Astrocyte (in vitro differentiated cells and primary cell): ENCODE data around the gene BCL11B.

ENCODE experiments used
- EZH2 ChIP-seq: IDR thresholded peaks from 2 replicates; pipeline ENCODE4 v1.6.1; 2012; ENCODE audit warnings: mild to moderate bottlenecking, low read length, inconsistent platforms; ENCODE audit not compliant: insufficient read depth
- TF ChIP-seq, protein P1 (sequence below): IDR thresholded peaks from 2 replicates; pipeline ENCODE4 v1.5.1; 2011; ENCODE audit warnings: low read depth, mild to moderate bottlenecking, inconsistent platforms, low read length, moderate library complexity; ENCODE audit not compliant: insufficient read depth

DNA sequence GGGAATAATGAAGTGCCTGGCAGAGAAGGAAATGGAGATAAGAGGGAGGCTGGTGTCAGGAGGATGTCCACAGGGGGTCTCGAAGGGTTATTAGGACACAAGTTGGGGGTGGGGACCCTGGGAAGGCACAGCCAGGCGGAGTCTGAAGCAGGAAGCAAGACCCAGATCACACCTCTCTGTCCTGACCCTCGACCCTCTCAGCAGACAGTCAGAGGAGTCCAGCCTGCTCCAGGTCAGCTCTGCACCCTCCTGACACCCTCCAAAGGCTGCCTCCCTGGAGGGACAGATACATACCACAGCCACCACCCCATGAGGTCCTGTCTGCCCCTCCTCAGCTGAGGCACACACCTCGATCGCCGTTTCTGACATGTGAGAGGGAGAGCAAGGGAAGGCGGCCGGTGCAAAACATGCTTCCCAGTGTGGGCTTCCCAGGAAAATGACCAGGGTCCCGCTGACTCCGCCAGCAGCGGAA lies 9.0 kb downstream of the BCL11B start:
- TF ChIP-seq, protein P1, sequence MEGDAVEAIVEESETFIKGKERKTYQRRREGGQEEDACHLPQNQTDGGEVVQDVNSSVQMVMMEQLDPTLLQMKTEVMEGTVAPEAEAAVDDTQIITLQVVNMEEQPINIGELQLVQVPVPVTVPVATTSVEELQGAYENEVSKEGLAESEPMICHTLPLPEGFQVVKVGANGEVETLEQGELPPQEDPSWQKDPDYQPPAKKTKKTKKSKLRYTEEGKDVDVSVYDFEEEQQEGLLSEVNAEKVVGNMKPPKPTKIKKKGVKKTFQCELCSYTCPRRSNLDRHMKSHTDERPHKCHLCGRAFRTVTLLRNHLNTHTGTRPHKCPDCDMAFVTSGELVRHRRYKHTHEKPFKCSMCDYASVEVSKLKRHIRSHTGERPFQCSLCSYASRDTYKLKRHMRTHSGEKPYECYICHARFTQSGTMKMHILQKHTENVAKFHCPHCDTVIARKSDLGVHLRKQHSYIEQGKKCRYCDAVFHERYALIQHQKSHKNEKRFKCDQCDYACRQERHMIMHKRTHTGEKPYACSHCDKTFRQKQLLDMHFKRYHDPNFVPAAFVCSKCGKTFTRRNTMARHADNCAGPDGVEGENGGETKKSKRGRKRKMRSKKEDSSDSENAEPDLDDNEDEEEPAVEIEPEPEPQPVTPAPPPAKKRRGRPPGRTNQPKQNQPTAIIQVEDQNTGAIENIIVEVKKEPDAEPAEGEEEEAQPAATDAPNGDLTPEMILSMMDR = no peak
- TF ChIP-seq EZH2 = no peak
